Measurements from ENCODE around the gene DPH3.
A peak's percentile ranks its signal among the peaks of the same experiment; 100 is the strongest.

DPH3 gene

GRCh38 chr3:16253601-16254000 is 11.1 kb downstream of the DPH3 start:
- DNase-seq, result no peak

GRCh38 chr3:16252988-16253387 is 11.8 kb downstream of the DPH3 start:
- DNase-seq, result no peak

GRCh38 chr3:16252243-16252978 is 12.3 kb downstream of the DPH3 start:
- no peak for DNase-seq

- DNase-seq, result no peak
Observed at GRCh38 chr3:16251316-16252085, 13.2 kb downstream of the DPH3 start.

GRCh38 chr3:16249886-16250285 is 14.9 kb downstream of the DPH3 start:
- no peak for DNase-seq

- DNase-seq, result peak; percentile 18
Observed at GRCh38 chr3:16249336-16249735, 15.4 kb downstream of the DPH3 start.

- no peak for DNase-seq
Observed at GRCh38 chr3:16248556-16248955, 16.2 kb downstream of the DPH3 start.

- DNase-seq, result peak; percentile 82
Observed at GRCh38 chr3:16247282-16248061, 17.3 kb downstream of the DPH3 start.

- no peak for DNase-seq
Observed at GRCh38 chr3:16245609-16246008, 19.1 kb downstream of the DPH3 start.

GRCh38 chr3:16243706-16244490 is 20.8 kb downstream of the DPH3 start:
- DNase-seq, result no peak

GRCh38 chr3:16242177-16242576 is 22.6 kb downstream of the DPH3 start:
- DNase-seq, result no peak

- DNase-seq, result no peak
Observed at GRCh38 chr3:16241225-16241624, 23.5 kb downstream of the DPH3 start.

- no peak for DNase-seq
Observed at GRCh38 chr3:16240229-16241023, 24.3 kb downstream of the DPH3 start.

GRCh38 chr3:16239780-16240179 is 25.0 kb downstream of the DPH3 start:
- no peak for DNase-seq

- no peak for DNase-seq
Observed at GRCh38 chr3:16239086-16239770, 25.5 kb downstream of the DPH3 start.

- DNase-seq, result no peak
Observed at GRCh38 chr3:16236856-16237393, 27.8 kb downstream of the DPH3 start.

- no peak for DNase-seq
Observed at GRCh38 chr3:16236030-16236639, 28.6 kb downstream of the DPH3 start.

GRCh38 chr3:16234281-16234680 is 30.5 kb downstream of the DPH3 start:
- DNase-seq, result no peak

GRCh38 chr3:16233806-16234205 is 30.9 kb downstream of the DPH3 start:
- no peak for DNase-seq

GRCh38 chr3:16231983-16232382 is 32.8 kb downstream of the DPH3 start:
- DNase-seq, result no peak

GRCh38 chr3:16229681-16230080 is 35.1 kb downstream of the DPH3 start:
- no peak for DNase-seq

All from CD4-positive, alpha-beta T cell treated with Interleukin-6 for 4 hours (primary cell).